HG02973 (cell line): ENCODE data around the gene SLIT3.

Experiments used
- ATAC-seq: cut with Tn5 transposase; IDR thresholded peaks from one replicate; pipeline ENCODE4 v1.9.1; 2021; ENCODE audit warnings: moderate library complexity; ENCODE audit not compliant: unreplicated experiment

Gene SLIT3

GRCh38 chr5:169009123-169009522, 291.8 kb downstream of the SLIT3 start:
- ATAC-seq = no peak

- ATAC-seq = no peak
Observed at GRCh38 chr5:169006842-169007790, 293.8 kb downstream of the SLIT3 start.

- ATAC-seq = no peak
Observed at GRCh38 chr5:169004551-169004950, 296.4 kb downstream of the SLIT3 start.

- no peak for ATAC-seq
Observed at GRCh38 chr5:169003721-169004541, 297.0 kb downstream of the SLIT3 start.

GRCh38 chr5:169002953-169003555, 297.9 kb downstream of the SLIT3 start:
- ATAC-seq = no peak

- no peak for ATAC-seq
Observed at GRCh38 chr5:169001394-169001793, 299.5 kb downstream of the SLIT3 start.

- no peak for ATAC-seq
Observed at GRCh38 chr5:168995024-168995423, 305.9 kb downstream of the SLIT3 start.

GRCh38 chr5:168992687-168993086, 308.3 kb downstream of the SLIT3 start:
- ATAC-seq = no peak

GRCh38 chr5:168992016-168992415, 308.9 kb downstream of the SLIT3 start:
- no peak for ATAC-seq

- ATAC-seq = no peak
Observed at GRCh38 chr5:168991311-168991710, 309.6 kb downstream of the SLIT3 start.

GRCh38 chr5:168990679-168991078, 310.3 kb downstream of the SLIT3 start:
- ATAC-seq = no peak

- ATAC-seq = no peak
Observed at GRCh38 chr5:168989731-168990505, 311.0 kb downstream of the SLIT3 start.

- no peak for ATAC-seq
Observed at GRCh38 chr5:168988699-168989098, 312.2 kb downstream of the SLIT3 start.

GRCh38 chr5:168987543-168988300, 313.2 kb downstream of the SLIT3 start:
- ATAC-seq = peak; percentile 75

- ATAC-seq = no peak
Observed at GRCh38 chr5:168985454-168985853, 315.5 kb downstream of the SLIT3 start.

- no peak for ATAC-seq
Observed at GRCh38 chr5:168984135-168984675, 316.7 kb downstream of the SLIT3 start.

- no peak for ATAC-seq
Observed at GRCh38 chr5:168979135-168979534, 321.8 kb downstream of the SLIT3 start.

GRCh38 chr5:168978500-168978899, 322.4 kb downstream of the SLIT3 start:
- no peak for ATAC-seq

GRCh38 chr5:168978015-168978414, 322.9 kb downstream of the SLIT3 start:
- ATAC-seq = no peak
